GM12878 (cell line): ENCODE data around the gene GCDH. TPM values are rescaled to one million over a fixed set of nuclear protein-coding genes. Genes with fewer than 3 reads are reported as not detected.

Experiments used
- ATAC-seq: fragments of 200-7000 bp; cut with Tn5 transposase; 3 replicates; pipeline ENCODE4 v1.9.1; 2020; ENCODE audit warnings: mild to moderate bottlenecking, moderate library complexity
- BruUV-seq: library from RNA; stranded (reverse); fragments of 400-500 nt; replicated peaks from 2 replicates; lab custom pipeline; 2021; lab: Mats Ljungman, UMichigan
- CTCF ChIA-PET: fragments of 300-600 bp; sonication (Branson Sonifier 250); formaldehyde crosslinking; extraction: SDS; loops from one replicate; lab custom pipeline; 2021; ENCODE audit warnings: inconsistent platforms; lab: Yijun Ruan, JAX
- POLR2A ChIA-PET: fragments of 350-600 bp; formaldehyde crosslinking; extraction: SDS; loops from one replicate; lab custom pipeline; 2021; ENCODE audit warnings: inconsistent platforms; lab: Charles Lee
- RAD21 ChIA-PET: fragments of 300-600 bp; sonication (Branson Sonifier 250); formaldehyde crosslinking; loops from one replicate; lab custom pipeline; 2023; ENCODE audit warnings: antibody characterized with exemption; ENCODE audit not compliant: unreplicated experiment; lab: Charles Lee
- SMC1A ChIA-PET: fragments of 300-600 bp; sonication (Branson Sonifier 250); formaldehyde crosslinking; loops from one replicate; lab custom pipeline; 2023; ENCODE audit not compliant: unreplicated experiment, uncharacterized antibody; lab: Charles Lee
- DNase-seq: peaks from one replicate; pipeline ENCODE4 v3.0.0-alpha.2; 2011; ENCODE audit warnings: low read depth, low spot score
- FAIRE-seq: peaks from 3 replicates; lab custom pipeline; 2011; peaks lifted over from hg19 to GRCh38; lab: Jason Lieb, UNC
- H2AFZ ChIP-seq: 2 replicates; pipeline ENCODE4 v1.6.0; 2011; ENCODE audit warnings: low read depth, low read length, control low read depth; ENCODE audit not compliant: control insufficient read depth
- H3K27ac ChIP-seq: 2 replicates; pipeline ENCODE4 v1.5.1; 2011; ENCODE audit warnings: control low read depth; ENCODE audit not compliant: control insufficient read depth, insufficient read depth
- H3K27me3 ChIP-seq, 2 experiments: replicated peaks in 1 of 2; 2 replicates each; pipeline versions ENCODE4 v1.6.0 to v1.6.1; 2011; ENCODE audit warnings: low read length in 1 of 2; ENCODE audit not compliant: control insufficient read depth in 2 of 2, insufficient read depth in 2 of 2
- H3K36me3 ChIP-seq, 2 experiments: 2 replicates each; pipeline ENCODE4 v1.5.1; 2011; ENCODE audit warnings: low read length in 1 of 2; ENCODE audit not compliant: control insufficient read depth in 2 of 2, insufficient read depth in 2 of 2
- H3K4me1 ChIP-seq: 2 replicates; pipeline ENCODE4 v1.6.1; 2011; ENCODE audit warnings: mild to moderate bottlenecking, low read length, moderate library complexity, mixed read lengths; ENCODE audit not compliant: control insufficient read depth, insufficient read depth
- H3K4me2 ChIP-seq: 2 replicates; pipeline ENCODE4 v1.6.0; 2011; ENCODE audit warnings: control low read depth; ENCODE audit not compliant: control insufficient read depth, insufficient read depth
- H3K4me3 ChIP-seq: fragments of 200-600 bp; sonication (generic); 2 replicates; pipeline ENCODE4 v1.5.1; 2016
- H3K79me2 ChIP-seq: 2 replicates; pipeline ENCODE4 v1.6.0; 2011; ENCODE audit warnings: low read length; ENCODE audit not compliant: control insufficient read depth, insufficient read depth
- H3K9ac ChIP-seq: 2 replicates; pipeline ENCODE4 v1.8.0; 2011; ENCODE audit warnings: low read length, control low read depth, mixed read lengths; ENCODE audit not compliant: control insufficient read depth, insufficient read depth
- H3K9me3 ChIP-seq: replicated peaks from 3 replicates; pipeline ENCODE4 v1.5.1; 2011; ENCODE audit warnings: mild to moderate bottlenecking, low read length; ENCODE audit not compliant: control insufficient read depth, insufficient read depth
- H4K20me1 ChIP-seq: 2 replicates; pipeline ENCODE4 v1.6.0; 2011; ENCODE audit not compliant: control insufficient read depth, insufficient read depth
- ASH2L ChIP-seq: fragments of 300-600, 200-600 bp; sonication (generic); IDR thresholded peaks from 2 replicates; pipeline ENCODE4 v1.6.1; 2017; ENCODE audit warnings: low read depth, mild to moderate bottlenecking, borderline replicate concordance
- BHLHE40 ChIP-seq, 2 experiments: fragments of 450-650 bp in 1 of 2; IDR thresholded peaks; 2 replicates each; pipeline ENCODE4 v1.6.1; 2011 to 2017; ENCODE audit warnings: low read depth in 2 of 2, borderline replicate concordance in 1 of 2, improper control_type of control experiment in 1 of 2, low read length in 1 of 2, mild to moderate bottlenecking in 1 of 2
- CREB1 ChIP-seq: IDR thresholded peaks from 2 replicates; pipeline ENCODE4 v1.6.1; 2012; ENCODE audit warnings: low read depth, mild to moderate bottlenecking, inconsistent platforms
- DPF2 ChIP-seq: fragments of 450-650 bp; IDR thresholded peaks from 2 replicates; pipeline ENCODE4 v1.6.1; 2017; ENCODE audit warnings: mild to moderate bottlenecking
- GABPA ChIP-seq: IDR thresholded peaks from 2 replicates; pipeline ENCODE4 v1.6.1; 2014; ENCODE audit warnings: antibody characterized with exemption, low read depth, mild to moderate bottlenecking, inconsistent platforms
- HDAC6 ChIP-seq: fragments of 200-600 bp; sonication (generic); IDR thresholded peaks from one replicate; pipeline ENCODE4 v1.8.0; 2017; ENCODE audit warnings: antibody characterized with exemption; ENCODE audit not compliant: unreplicated experiment
- IKZF1 ChIP-seq: fragments of 450-650 bp; conservative IDR thresholded peaks from 2 replicates; pipeline ENCODE4 v1.6.1; 2017; ENCODE audit warnings: antibody characterized with exemption, mild to moderate bottlenecking
- IKZF2 ChIP-seq, 2 experiments: fragments of 450-650 bp; IDR thresholded peaks; 2 replicates each; pipeline ENCODE4 v1.6.1; 2017; ENCODE audit warnings: mild to moderate bottlenecking in 2 of 2, moderate library complexity in 2 of 2
- JUNB ChIP-seq: IDR thresholded peaks from 2 replicates; pipeline ENCODE4 v1.6.1; 2016; ENCODE audit warnings: antibody characterized with exemption, mild to moderate bottlenecking
- MXI1 ChIP-seq: fragments of 150-350 bp; IDR thresholded peaks from 2 replicates; pipeline ENCODE4 v1.6.1; 2011; ENCODE audit warnings: low read depth, mild to moderate bottlenecking, inconsistent platforms, low read length, improper control_type of control experiment
- MYB ChIP-seq: fragments of 150-350 bp; IDR thresholded peaks from 2 replicates; pipeline ENCODE4 v1.6.1; 2014; ENCODE audit warnings: mild to moderate bottlenecking, low read depth, low read length, borderline replicate concordance
- MYC ChIP-seq: IDR thresholded peaks from 2 replicates; pipeline ENCODE4 v1.6.1; 2011; ENCODE audit warnings: mild to moderate bottlenecking, low read length, moderate library complexity, inconsistent platforms; ENCODE audit not compliant: insufficient read depth, insufficient replicate concordance, insufficient read length, severe bottlenecking
- NFIC ChIP-seq: IDR thresholded peaks from 2 replicates; pipeline ENCODE4 v1.6.1; 2012; ENCODE audit warnings: low read depth, mild to moderate bottlenecking, inconsistent platforms, low read length, moderate library complexity
- NFYB ChIP-seq: IDR thresholded peaks from 2 replicates; pipeline ENCODE4 v1.6.1; 2011; ENCODE audit warnings: low read depth, mild to moderate bottlenecking, low read length, improper control_type of control experiment, moderate library complexity; ENCODE audit not compliant: insufficient read depth
- RCOR1 ChIP-seq: conservative IDR thresholded peaks from 2 replicates; pipeline ENCODE4 v1.6.1; 2012; ENCODE audit warnings: low read depth, low read length, improper control_type of control experiment
- SMAD5 ChIP-seq: IDR thresholded peaks from 2 replicates; pipeline ENCODE4 v1.6.1; 2016; ENCODE audit warnings: antibody characterized with exemption, low read depth
- SMC3 ChIP-seq: IDR thresholded peaks from 2 replicates; pipeline ENCODE4 v1.6.1; 2011; ENCODE audit warnings: low read length, improper control_type of control experiment, borderline replicate concordance
- WGBS: methylation state at CpG from one replicate; pipeline ENCODE4 v1.1.6; 2016; ENCODE audit warnings: low lambda C conversion rate; ENCODE audit not compliant: insufficient replicate concordance, insufficient coverage; ENCODE audit errors: missing lambda C conversion rate; 5-methylcytosine and 5-hydroxymethylcytosine counted together
- in situ Hi-C: fragments of 300-500 bp; cut with MboI; formaldehyde crosslinking; loops from 9 replicates; pipeline ENCODE4 v1.14.3; 2018; ENCODE audit warnings: mixed read lengths
- intact Hi-C: fragments of 100-400 bp; cut with micrococcal nuclease; formaldehyde crosslinking; loops from one replicate; pipeline ENCODE4 v1.14.2; 2022; ENCODE audit not compliant: unreplicated experiment
- polyA plus RNA-seq, 11 experiments: library from polyadenylated mRNA; depleted of rRNA in 4 of 11; unstranded in 6 of 11; stranded (reverse) in 5 of 11; fragments of >200 nt; fragmentation: Nextera tagmentation in 4 of 11; fragmentation: Illumina TruSeq in 1 of 11; extraction: Ambion mirVana in 4 of 11; extraction: Trizol in 1 of 11; gene quantifications; 1 replicate in 1 of 11; 2 replicates in 10 of 11; pipeline versions ENCODE4 v1.2.1 to v1.2.3, GENCODE V29; 2011 to 2016; ENCODE audit warnings: inconsistent platforms in 2 of 11, missing spikeins in 2 of 11, low read depth in 1 of 11
- total RNA-seq, 4 experiments: library from RNA; depleted of rRNA in 3 of 4; stranded (reverse); fragments of >200 nt in 3 of 4; fragmentation: Illumina TruSeq in 1 of 4; extraction: Trizol in 1 of 4; gene quantifications; 2 replicates each; pipeline versions ENCODE4 v1.2.1 to v1.2.3, GENCODE V29; 2013 to 2021
- TF ChIP-seq, protein P1 (sequence below): IDR thresholded peaks from 2 replicates; pipeline ENCODE4 v1.6.1; 2011; ENCODE audit warnings: borderline replicate concordance, low read depth, mild to moderate bottlenecking, moderate library complexity, mixed read lengths, low read length; ENCODE audit not compliant: insufficient read depth; ENCODE audit errors: extremely low read length
- TF ChIP-seq, protein P2 (sequence below), 3 experiments: IDR thresholded peaks in 2 of 3; conservative IDR thresholded peaks in 1 of 3; 2 replicates each; pipeline ENCODE4 v1.5.1; 2011; ENCODE audit warnings: low read depth in 3 of 3, low read length in 3 of 3, mild to moderate bottlenecking in 3 of 3, control low read depth in 2 of 3, moderate library complexity in 2 of 3, inconsistent platforms in 1 of 3, mixed read lengths in 1 of 3; ENCODE audit not compliant: control insufficient read depth in 2 of 3, insufficient read depth in 1 of 3; ENCODE audit errors: extremely low read depth in 1 of 3

GCDH gene
- total and polyA plus RNA-seq, 10 of the 15 experiments (the other 5 are each of a cell fraction or from before 2014, with no cell fraction given), result 4.2 to 69.4 (median 39.7) TPM

DNA sequence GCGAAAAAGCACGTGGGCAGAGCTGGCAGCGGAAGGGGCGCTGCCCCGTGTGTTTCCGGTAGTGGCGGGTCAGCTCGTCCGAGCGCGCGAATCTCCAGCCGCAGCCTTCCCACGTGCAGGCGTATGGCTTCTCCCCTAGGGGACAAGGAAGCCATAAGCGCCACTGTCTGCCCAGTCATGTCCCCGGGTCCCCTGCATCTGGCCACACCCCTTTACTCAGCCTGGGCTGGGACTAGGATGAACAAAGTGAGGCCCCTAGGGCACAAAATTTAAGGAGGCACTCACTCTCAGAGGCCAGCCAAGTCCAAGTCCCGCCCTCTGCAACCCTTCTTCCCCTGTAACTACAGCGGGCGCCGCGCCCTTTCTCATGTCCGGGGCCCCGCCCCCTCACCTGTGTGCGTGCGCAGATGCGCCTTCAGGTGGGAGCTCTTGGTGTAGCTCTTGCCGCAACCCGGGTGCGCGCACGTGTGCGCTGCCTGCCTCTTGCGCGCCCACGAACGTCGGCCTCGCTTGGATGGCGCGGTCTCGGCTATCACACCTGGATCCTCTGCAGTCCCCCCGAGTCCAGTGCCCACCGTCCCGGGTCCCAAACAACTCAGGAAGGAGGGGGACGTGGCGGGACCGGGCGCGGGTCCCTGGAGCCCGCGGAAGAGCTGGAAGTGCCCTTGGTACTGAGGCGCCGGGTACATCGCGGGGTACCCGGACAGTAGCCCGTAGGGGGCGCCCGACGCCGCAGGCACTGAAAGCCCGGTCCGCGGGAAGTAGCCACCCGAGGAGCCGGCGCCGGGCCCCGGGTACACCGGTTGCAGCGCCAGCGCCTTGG is 5.8 kb upstream of the GCDH start:
- Histone ChIP-seq H3K4me2 (peak overlapping the region; percentile 75), H3K27ac (no peak overlapping the region), H3K4me3 (peak overlapping the region; percentile 69), H3K79me2 (peaks cover 4% of the 10 kb centered on the region; the same call in 1 of the 2 replicates), H3K9me3 (peaks cover 7% of the 10 kb centered on the region), H4K20me1 (no peaks in the 10 kb centered on the region), H3K27me3 (no peaks in the 10 kb centered on the region; a peak in 1 of 4 replicates), H3K36me3 (no peaks in the 10 kb centered on the region), H3K9ac (0 out of 2 replicates have a peak overlapping the region, but pooled peaks have one; percentile 25), H2AFZ (peak overlapping the region; percentile 91), H3K4me1 (peaks cover 15% of the 10 kb centered on the region)
- RAD21 ChIA-PET, result interaction anchor here (0.7 to 1.9 kb wide), 9 partner anchors 14 to 209 kb away, joined by 3 to 31 read pairs (median 3); partner anchors contain the start of gene FARSA
- DNase-seq (peak; percentile 57), FAIRE-seq (peak; percentile 13), ATAC-seq (peak; percentile 72)
- SMC1A ChIA-PET, result interaction anchor here (0.8 to 3.2 kb wide), 5 partner anchors 48 to 93 kb away, joined by 3 to 29 read pairs (median 5); partner anchors contain the start of gene FARSA
- BruUV-seq, result no TSS peak
- POLR2A ChIA-PET, result interaction anchor here (0.6 to 2.1 kb wide), 5 partner anchors 14 to 83 kb away, joined by 4 to 11 read pairs (median 4); no protein-coding TSS in a partner anchor
- CTCF ChIA-PET, result interaction anchor here (0.6 to 13.2 kb wide), 19 partner anchors 9 to 176 kb away, joined by 3 to 182 read pairs (median 4); partner anchors contain the start of gene FARSA
- 4% methylated on average over 65 of the region's 73 CpGs for WGBS
- in situ Hi-C loops, result loop anchor here (10.0 kb wide), 1 partner anchor 210 kb away; no protein-coding TSS in a partner anchor
- intact Hi-C loops, result loop anchor here (1.0 kb wide), 2 partner anchors 53 to 80 kb away; partner anchors contain the start of gene CALR
- TF ChIP-seq JUNB, result no peak
- TF ChIP-seq RCOR1, result no peak
- peak; percentile 40 for TF ChIP-seq MYC
- no peak for TF ChIP-seq CREB1
- no peak for TF ChIP-seq SMAD5
- TF ChIP-seq NFYB, result no peak
- no peak for TF ChIP-seq MYB
- peak; percentile 60; the same call in 1 of the 2 replicates for TF ChIP-seq IKZF1
- 0 out of 2 replicates have a peak, but pooled peaks have one; percentile 27 for TF ChIP-seq DPF2
- TF ChIP-seq NFIC, result no peak
- TF ChIP-seq HDAC6, result peak; percentile 94
- 0 out of 2 replicates have a peak, but pooled peaks have one; percentile 22 for TF ChIP-seq GABPA
- peak; percentile 42; the same call in 1 of the 2 replicates for TF ChIP-seq SMC3
- no peak for TF ChIP-seq ASH2L
- peak in 1 of 2 experiments; percentile 90; a peak in 3 of 4 replicates for TF ChIP-seq BHLHE40 (IDR thresholded peaks at IDR 0.05; ENCODE audit: borderline replicate concordance in 1 of 2, low read depth in 2 of 2, low read length in 1 of 2)
- TF ChIP-seq MXI1, result peak; percentile 8; the same call in 1 of the 2 replicates
- TF ChIP-seq, protein P1, sequence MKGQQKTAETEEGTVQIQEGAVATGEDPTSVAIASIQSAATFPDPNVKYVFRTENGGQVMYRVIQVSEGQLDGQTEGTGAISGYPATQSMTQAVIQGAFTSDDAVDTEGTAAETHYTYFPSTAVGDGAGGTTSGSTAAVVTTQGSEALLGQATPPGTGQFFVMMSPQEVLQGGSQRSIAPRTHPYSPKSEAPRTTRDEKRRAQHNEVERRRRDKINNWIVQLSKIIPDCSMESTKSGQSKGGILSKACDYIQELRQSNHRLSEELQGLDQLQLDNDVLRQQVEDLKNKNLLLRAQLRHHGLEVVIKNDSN, result peak; percentile 28
- TF ChIP-seq, protein P2, sequence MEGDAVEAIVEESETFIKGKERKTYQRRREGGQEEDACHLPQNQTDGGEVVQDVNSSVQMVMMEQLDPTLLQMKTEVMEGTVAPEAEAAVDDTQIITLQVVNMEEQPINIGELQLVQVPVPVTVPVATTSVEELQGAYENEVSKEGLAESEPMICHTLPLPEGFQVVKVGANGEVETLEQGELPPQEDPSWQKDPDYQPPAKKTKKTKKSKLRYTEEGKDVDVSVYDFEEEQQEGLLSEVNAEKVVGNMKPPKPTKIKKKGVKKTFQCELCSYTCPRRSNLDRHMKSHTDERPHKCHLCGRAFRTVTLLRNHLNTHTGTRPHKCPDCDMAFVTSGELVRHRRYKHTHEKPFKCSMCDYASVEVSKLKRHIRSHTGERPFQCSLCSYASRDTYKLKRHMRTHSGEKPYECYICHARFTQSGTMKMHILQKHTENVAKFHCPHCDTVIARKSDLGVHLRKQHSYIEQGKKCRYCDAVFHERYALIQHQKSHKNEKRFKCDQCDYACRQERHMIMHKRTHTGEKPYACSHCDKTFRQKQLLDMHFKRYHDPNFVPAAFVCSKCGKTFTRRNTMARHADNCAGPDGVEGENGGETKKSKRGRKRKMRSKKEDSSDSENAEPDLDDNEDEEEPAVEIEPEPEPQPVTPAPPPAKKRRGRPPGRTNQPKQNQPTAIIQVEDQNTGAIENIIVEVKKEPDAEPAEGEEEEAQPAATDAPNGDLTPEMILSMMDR (IDR thresholded peaks at IDR 0.05 in 2 of 3, conservative IDR thresholded peaks at IDR 0.05 in 1 of 3; ENCODE audit: control insufficient read depth in 2 of 3, extremely low read depth in 1 of 3, insufficient read depth in 1 of 3, low read depth in 3 of 3, low read length in 3 of 3), result peak; percentile 68 to 75 (median 71)
- TF ChIP-seq IKZF2 (IDR thresholded peaks at IDR 0.05), result no peak
